Smooth muscle cell (in vitro differentiated cells): ENCODE data around the gene MAP3K10. TPM values are rescaled to one million over a fixed set of nuclear protein-coding genes. Genes with fewer than 3 reads are reported as not detected.

ENCODE experiments used
- DNase-seq: peaks from one replicate; lab custom pipeline; 2025; ENCODE audit not compliant: unreplicated experiment; lab: John Stamatoyannopoulos, UW
- H2AFZ ChIP-seq: fragments of 200-600 bp; sonication (generic); 2 replicates; pipeline ENCODE4 v1.6.0; 2016; ENCODE audit warnings: antibody characterized with exemption, low read depth, mild to moderate bottlenecking
- H3F3A ChIP-seq: fragments of 200-600 bp; sonication (generic); 2 replicates; pipeline ENCODE4 v1.6.0; 2017; ENCODE audit warnings: antibody characterized with exemption, low read depth
- H3K27ac ChIP-seq: fragments of 200-600 bp; sonication (generic); 2 replicates; pipeline ENCODE4 v1.5.1; 2016; ENCODE audit warnings: low read depth, mild to moderate bottlenecking
- H3K27me3 ChIP-seq: fragments of 200-600 bp; sonication (generic); 2 replicates; pipeline ENCODE4 v1.6.1; 2016; ENCODE audit warnings: low read depth, mild to moderate bottlenecking
- H3K36me3 ChIP-seq: fragments of 200-600 bp; sonication (generic); 2 replicates; pipeline ENCODE4 v1.5.1; 2016; ENCODE audit warnings: low read depth
- H3K4me1 ChIP-seq: fragments of 200-600 bp; sonication (generic); 2 replicates; pipeline ENCODE4 v1.5.1; 2016; ENCODE audit warnings: low read depth
- H3K4me2 ChIP-seq: fragments of 200-600 bp; sonication (generic); 2 replicates; pipeline ENCODE4 v1.6.0; 2016; ENCODE audit warnings: mild to moderate bottlenecking
- H3K4me3 ChIP-seq: fragments of 200-600 bp; sonication (generic); 2 replicates; pipeline ENCODE4 v1.5.1; 2016; ENCODE audit warnings: mild to moderate bottlenecking
- H3K79me2 ChIP-seq: fragments of 200-600 bp; sonication (generic); 2 replicates; pipeline ENCODE4 v1.6.0; 2016; ENCODE audit warnings: low read depth, mild to moderate bottlenecking
- H3K9ac ChIP-seq: fragments of 200-600 bp; sonication (generic); 2 replicates; pipeline ENCODE4 v1.6.0; 2016; ENCODE audit warnings: low read depth
- H3K9me3 ChIP-seq: fragments of 200-600 bp; sonication (generic); replicated peaks from 2 replicates; pipeline ENCODE4 v1.5.1; 2016; ENCODE audit warnings: low read depth
- H4K20me1 ChIP-seq: fragments of 200-600 bp; sonication (generic); 2 replicates; pipeline ENCODE4 v1.6.0; 2016; ENCODE audit warnings: low read depth
- CTCF ChIP-seq: fragments of 200-600 bp; sonication (generic); IDR thresholded peaks from 2 replicates; pipeline ENCODE4 v1.5.1; 2017; ENCODE audit warnings: borderline replicate concordance, mild to moderate bottlenecking, antibody characterized with exemption; ENCODE audit not compliant: insufficient read depth, poor library complexity, severe bottlenecking
- WGBS: methylation state at CpG from one replicate; pipeline ENCODE4 v1.1.7; 2016; ENCODE audit warnings: low lambda C conversion rate; 5-methylcytosine and 5-hydroxymethylcytosine counted together
- polyA plus RNA-seq: library from polyadenylated mRNA; unstranded; fragments of >200 nt; fragmentation: Nextera tagmentation; extraction: Ambion mirVana; gene quantifications from 2 replicates; pipeline ENCODE4 v1.2.1, GENCODE V29; 2016
- total RNA-seq: library from RNA; depleted of rRNA; stranded (reverse); fragments of >200 nt; gene quantifications from 2 replicates; pipeline ENCODE4 v1.2.3, GENCODE V29; 2014

The MAP3K10 gene
- total and polyA plus RNA-seq, 2 experiments from 2014 or later = 4.4 to 7.8 TPM

- Histone ChIP-seq H3K27me3 (peaks cover 45% of the 10 kb centered on the region), H3F3A (peaks cover 3% of the 10 kb centered on the region), H3K4me2 (peak overlapping the region; percentile 72), H3K4me1 (no peaks in the 10 kb centered on the region), H3K79me2 (no peaks in the 10 kb centered on the region), H4K20me1 (no peaks in the 10 kb centered on the region), H3K27ac (peak overlapping the region; percentile 36), H2AFZ (no peak overlapping the region), H3K9me3 (no peaks in the 10 kb centered on the region), H3K9ac (no peak overlapping the region), H3K4me3 (no peak overlapping the region), H3K36me3 (no peaks in the 10 kb centered on the region)
- no peak for TF ChIP-seq CTCF
- WGBS = 38% methylated on average over 8 of the region's 8 CpGs
- no peak for DNase-seq
Measured at GRCh38 chr19:40219721-40220276, 28.6 kb downstream of the MAP3K10 start.

DNA sequence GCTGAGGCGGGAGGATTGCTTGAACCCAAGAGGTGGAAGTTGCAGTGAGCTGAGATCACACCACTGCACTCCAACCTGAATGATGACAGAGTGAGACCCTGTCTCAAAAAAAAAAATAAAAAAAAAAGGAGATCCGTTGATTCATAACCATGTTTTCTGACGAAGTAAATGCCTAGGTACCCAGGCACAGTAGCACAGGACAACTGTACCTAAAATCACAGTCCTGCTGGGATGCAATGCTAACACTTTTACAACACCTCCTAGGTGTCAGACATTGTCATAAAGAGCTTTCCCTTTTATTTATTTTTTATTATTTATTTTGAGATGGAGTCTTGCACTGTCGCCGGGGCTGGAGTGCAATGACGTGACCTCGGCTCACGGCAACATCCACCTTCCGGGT, 29.4 kb downstream of the MAP3K10 start:
- Histone ChIP-seq H4K20me1 (no peaks in the 10 kb centered on the region), H3K79me2 (no peaks in the 10 kb centered on the region), H3K4me1 (no peaks in the 10 kb centered on the region), H3K4me2 (no peak overlapping the region), H3K27ac (no peak overlapping the region), H3K36me3 (no peaks in the 10 kb centered on the region), H3F3A (peaks cover 3% of the 10 kb centered on the region), H3K9me3 (no peaks in the 10 kb centered on the region), H3K4me3 (no peak overlapping the region), H3K9ac (no peak overlapping the region), H2AFZ (no peak overlapping the region), H3K27me3 (peaks cover 50% of the 10 kb centered on the region)
- 94% methylated on average over 9 of the region's 9 CpGs for WGBS
- TF ChIP-seq CTCF = no peak
- no peak for DNase-seq

DNA sequence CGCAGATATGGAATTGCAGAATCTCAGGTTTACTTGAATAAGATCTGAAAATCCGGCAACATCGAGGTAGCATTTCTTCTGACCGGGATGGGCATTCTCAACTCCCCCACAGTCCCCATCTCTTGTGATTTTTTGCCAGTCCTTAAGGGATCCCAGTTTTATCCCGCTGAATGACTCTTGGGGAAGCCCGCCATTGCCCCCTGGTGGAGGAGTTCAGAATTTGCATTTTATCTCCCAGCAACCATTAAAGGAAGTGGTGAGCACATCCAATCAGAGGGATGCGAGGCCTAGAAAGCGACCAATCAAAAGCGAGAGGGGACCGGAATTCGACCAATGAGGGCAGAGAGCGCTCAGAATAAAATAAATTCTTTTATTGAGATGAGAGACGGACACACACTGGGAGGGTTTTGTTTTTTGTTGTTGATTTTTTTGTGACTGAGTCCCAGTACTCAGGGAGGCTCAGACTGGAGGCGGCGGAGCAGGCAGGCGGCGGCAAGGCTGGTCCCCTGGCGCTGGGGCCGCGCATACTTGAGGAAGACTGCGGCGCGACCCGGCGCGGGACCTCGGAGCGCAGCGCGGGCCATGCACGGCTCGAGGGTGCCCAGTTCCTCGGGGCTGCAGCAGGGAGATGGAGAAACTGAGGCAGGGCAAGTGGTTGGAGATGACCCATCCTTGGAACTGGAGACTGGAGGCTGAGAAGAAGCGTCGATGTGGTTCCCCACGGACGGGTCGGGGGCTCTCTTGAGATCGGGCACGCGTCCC, 30.8 kb downstream of the MAP3K10 start:
- WGBS = 76% methylated on average over 41 of the region's 41 CpGs
- H3K9ac ChIP-seq = no peak overlapping the region
- no peaks in the 10 kb centered on the region for H3K79me2 ChIP-seq
- H3K4me1 ChIP-seq = no peaks in the 10 kb centered on the region
- H3K4me3 ChIP-seq = no peak overlapping the region
- H3K9me3 ChIP-seq = no peaks in the 10 kb centered on the region
- TF ChIP-seq CTCF = peak; percentile 89
- no peaks in the 10 kb centered on the region for H3K36me3 ChIP-seq
- DNase-seq = peak; percentile 32
- no peak overlapping the region for H3K4me2 ChIP-seq
- H3F3A ChIP-seq = peaks cover 3% of the 10 kb centered on the region
- peaks cover 50% of the 10 kb centered on the region for H3K27me3 ChIP-seq
- H3K27ac ChIP-seq = no peak overlapping the region
- H4K20me1 ChIP-seq = no peaks in the 10 kb centered on the region
- H2AFZ ChIP-seq = no peak overlapping the region
